GM19452 (cell line): ENCODE results near the gene ZNF672.

Source experiments
- ATAC-seq: cut with Tn5 transposase; IDR thresholded peaks from one replicate; pipeline ENCODE4 v1.9.1; 2021; ENCODE audit not compliant: unreplicated experiment

The ZNF672 gene

DNA sequence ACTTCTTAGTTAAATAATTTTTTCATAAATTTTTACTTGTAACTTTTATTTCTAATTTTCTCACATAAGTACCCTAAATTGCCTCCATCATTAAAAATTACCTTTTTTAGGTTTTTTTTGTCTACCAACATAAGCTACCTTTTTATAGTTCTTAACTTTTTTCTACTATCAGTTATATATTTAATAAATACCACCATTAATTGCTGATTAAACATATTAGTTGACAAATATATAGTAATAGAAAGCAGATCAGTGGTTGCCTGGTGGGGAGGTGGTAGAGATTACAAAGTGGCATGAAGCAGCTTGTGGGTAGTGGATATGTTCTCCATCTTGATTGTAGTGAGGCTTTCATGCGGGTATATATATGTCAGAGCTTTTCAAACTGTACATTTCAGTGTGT lies 6.2 kb upstream of the ZNF672 start:
- no peak for ATAC-seq

DNA sequence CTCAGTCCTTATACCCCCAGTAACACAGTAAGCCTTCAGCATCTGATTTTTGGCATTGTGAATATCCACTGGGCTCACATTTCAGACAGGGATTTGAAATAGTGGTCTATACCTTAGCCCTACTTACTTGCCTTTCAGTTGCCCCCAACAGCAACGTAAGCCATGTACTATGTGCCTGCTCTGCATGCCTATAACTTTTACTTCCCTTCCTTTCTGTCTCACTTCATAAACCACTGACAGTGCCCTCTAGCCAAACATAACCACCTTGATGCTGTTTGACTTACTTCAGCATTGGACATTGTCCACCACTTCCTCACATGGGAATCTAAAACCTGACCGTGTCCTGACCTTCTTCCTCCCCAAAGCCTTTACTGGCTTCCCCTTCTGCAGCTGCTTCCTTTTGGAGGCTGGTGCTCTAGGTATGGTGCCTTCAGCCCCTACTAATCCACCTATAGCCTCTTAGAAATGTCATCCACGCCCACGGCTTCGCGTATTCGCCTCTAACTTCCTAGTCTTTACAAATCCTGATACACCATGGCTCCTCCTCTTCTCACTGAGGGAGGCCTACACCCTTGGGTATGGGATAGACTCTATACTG lies 3.6 kb upstream of the ZNF672 start:
- no peak for ATAC-seq

DNA sequence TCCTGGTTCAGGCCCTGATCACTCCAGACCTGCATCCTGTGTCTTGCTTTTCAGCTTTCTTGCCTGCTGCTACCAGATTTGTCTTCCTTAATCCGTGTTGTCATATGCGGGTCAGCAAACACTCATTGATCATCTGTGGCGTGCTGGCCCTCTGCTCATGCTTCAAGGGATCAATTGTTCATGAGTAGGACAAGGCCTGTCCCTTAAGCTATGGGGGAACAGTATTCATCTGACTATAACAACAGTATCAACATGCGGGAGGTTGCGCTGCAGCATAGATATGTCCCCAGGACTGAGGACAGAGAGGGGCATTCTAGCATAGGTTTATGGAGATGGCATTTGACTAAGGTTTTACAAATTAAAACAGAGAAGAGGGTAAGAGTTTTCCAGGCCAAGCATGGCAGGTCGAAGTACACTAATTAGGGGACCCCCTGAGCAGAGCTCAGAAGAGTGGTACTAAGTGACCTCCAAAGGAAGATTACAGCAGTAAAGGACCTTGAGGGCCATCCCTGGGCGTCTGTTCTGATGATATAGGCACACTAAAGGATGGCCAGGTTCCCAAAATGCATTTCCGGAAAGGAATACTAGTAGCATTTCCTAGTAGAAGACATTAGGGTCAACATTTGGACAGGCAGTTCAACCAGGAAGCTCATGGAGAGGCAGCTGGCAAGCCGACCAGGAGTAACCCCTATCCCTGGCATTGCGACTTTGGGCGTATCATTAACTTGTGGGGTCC lies 811 bp upstream of the ZNF672 start:
- ATAC-seq = no peak

DNA sequence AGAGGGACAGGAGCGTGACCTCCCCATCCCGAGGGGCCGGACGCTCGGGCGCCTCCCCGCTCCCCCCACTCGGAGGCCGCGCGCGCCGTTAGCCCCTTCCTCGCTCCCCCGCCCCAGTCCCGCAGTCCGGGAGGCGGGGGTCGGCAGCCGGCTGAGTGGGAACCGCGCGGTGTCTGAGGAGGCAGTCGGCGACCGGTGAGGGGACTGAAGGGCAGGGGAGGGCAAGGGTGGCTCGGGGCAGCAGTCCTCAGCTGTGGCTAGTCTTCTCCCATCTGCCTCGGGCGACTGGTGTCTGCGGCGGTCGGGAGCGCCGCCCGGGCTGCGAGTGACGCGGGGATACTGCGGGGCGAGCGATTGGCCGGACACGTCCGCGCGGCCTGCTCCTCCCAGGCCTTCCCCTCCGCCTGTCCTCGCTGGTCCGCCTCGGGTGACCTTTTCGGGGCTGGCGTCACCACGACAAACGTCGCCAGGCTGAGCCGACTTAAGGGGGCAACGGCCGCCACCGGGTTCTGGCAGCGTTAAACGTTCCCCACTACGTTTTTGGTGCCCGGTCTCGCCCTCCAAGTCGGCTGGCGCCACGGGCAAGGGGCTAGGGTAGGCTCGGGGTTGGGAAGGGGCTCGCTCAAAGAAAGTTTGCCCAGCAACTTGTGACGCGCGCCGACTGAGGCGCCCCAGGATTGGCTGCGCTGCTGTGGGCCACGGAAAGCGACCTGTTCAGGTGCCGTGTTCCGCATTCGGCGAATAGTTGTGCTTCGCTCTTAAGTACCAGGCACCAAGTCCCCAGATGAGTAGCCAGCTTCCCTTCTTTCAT lies 538 bp downstream of the ZNF672 start:
- peak; percentile 62 for ATAC-seq

DNA sequence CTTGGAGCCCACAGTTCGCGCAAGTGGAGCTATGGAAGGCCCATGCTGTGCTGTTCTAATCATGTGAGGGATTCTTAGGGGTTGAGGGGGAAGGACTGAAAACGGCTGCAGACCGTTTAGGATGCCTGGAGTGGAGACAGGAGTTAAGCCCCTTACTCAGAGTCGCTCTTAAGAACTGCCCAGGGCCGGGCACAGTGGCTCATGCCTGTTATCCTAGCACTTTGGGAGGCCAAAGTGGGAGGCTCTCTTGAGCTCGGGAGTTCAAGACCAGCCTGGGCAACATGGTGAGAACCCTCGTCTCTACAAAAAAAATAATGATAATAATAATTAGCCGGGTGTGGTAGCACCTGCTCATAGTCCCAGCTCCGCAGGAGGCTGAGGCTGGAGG lies 1.1 kb downstream of the ZNF672 start:
- no peak for ATAC-seq

DNA sequence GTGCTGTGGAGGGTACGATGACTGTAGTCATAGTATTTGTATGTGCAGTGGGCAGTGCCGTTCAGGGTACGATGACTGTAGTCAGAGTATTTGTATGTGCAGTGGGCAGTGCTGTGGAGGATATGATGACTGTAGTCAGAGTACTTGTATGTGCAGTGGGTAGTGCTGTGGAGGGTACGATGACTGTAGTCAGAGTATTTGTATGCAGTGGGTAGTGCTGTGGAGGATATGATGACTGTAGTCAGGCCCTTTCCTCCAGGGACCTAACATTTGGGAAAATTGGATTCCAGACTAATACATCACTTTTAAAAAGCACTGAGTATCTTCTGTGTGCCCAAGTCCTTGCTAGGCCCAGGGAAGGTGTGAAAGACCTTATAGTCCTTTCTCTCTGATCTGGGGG lies 2.9 kb downstream of the ZNF672 start:
- no peak for ATAC-seq

DNA sequence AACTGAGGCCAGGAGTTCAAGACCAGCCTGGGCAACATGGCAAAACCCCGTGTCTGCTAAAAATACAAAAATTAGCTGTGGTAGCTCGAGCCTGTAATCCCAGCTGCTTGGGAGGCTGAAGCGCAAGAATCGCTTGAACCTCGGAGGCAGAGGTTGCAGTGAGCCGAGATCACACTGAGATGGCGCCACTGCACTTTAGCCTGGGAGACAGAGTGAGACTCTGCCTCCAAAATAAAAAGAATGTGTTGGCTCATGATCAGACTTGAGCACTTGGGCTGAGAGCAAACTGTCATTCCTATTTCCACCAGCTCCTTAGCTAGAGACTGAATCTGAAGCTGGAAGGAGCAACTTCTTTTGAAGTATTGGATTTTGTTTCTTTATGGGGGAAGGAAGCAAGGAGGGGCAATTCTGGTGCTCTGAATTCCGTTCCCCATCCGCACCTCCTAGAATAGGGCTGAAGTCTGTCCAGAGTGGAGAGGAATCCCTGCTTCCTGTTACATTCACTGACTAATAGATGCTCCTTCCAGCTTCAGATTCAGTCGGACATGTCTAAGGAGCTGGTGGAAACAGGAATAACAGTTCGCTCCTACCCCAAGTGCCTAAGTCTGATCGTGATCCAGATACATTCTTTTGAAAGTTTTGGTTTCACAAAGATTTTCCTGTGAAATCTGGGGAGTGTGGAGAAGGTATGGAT lies 3.8 kb downstream of the ZNF672 start:
- no peak for ATAC-seq

DNA sequence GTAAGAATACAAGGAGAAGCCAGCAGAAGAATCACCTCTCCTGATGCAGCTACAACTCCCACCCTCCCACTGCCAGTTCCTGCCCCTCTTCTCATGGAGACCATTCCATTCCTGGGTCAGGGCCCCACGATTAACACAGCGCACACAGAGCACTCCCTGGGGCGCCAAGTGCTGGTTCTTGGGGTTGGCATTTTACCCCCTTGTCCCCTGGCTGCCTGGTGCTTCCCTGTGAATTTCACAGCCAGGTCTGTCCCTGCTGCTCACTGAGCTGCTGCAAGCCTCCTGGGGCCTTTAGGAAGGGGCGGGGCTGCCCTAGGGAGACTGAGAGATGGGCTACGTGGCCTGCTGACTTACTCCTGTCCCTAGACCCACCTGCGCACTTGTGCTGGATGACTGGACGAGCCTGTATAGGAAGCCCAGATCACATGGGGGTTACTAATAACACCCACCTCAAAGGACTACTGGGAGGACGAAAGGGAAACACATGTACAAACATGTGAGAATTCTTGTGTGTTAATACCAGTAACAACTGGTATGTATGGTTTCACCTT lies 4.8 kb downstream of the ZNF672 start:
- peak; percentile 26 for ATAC-seq

DNA sequence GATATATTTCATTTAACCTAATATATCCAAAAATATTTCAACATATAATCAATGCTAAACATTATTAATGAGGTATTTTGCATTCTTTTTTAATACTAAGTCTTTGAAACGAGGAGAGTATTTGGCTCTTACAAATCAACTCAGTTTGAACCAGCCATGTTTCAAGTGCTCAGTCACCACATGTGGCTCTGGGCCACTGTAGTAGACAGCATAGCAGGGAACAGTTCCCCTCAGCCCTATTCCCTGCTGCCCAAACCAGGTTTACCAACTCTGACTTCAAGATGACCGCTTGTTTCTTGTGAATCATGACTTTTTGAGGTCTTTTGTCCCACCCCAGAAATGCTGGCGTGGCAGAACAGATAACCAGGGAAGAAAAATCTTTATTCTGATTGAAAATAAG lies 5.7 kb downstream of the ZNF672 start:
- no peak for ATAC-seq

DNA sequence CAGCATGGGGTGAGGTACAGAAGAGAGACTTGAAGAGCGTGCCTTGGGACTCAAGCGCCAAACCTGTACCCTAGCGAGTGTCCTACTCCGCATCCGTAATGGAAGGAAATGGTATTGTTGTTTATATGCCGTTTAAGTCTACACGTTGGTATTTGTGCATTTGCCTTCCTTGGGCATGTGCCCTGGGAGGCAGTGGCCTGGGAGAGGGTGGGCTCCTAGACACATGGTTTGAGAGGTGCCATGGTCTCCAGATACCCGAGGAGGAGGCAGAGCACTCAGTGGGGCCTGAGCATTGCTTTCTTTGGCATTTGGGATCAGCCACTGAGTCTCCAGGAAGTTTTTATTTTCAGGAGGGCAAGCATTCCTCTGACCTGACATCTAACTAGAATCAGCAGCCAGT lies 6.5 kb downstream of the ZNF672 start:
- no peak for ATAC-seq

DNA sequence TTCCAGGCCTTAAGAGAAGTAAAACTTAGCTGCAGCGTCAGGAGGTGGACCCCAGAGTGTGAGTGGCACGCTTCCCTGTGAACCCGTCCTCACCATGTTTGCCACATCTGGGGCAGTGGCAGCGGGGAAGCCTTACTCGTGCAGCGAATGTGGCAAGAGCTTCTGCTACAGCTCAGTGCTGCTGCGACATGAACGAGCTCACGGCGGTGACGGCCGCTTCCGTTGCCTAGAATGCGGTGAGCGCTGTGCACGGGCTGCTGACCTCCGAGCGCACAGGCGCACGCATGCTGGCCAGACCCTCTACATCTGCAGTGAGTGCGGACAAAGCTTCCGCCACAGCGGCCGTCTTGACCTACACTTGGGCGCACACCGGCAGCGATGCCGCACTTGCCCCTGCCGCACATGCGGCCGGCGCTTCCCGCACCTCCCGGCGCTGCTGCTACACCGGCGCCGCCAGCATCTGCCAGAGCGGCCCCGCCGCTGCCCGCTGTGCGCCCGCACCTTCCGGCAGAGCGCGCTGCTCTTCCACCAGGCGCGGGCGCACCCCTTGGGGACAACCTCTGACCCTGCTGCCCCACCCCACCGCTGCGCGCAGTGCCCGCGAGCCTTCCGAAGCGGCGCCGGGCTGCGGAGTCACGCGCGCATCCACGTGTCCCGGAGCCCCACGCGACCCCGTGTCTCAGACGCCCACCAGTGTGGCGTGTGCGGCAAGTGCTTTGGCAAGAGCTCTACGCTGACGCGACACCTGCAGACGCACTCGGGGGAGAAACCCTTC lies 9.3 kb downstream of the ZNF672 start:
- no peak for ATAC-seq

DNA sequence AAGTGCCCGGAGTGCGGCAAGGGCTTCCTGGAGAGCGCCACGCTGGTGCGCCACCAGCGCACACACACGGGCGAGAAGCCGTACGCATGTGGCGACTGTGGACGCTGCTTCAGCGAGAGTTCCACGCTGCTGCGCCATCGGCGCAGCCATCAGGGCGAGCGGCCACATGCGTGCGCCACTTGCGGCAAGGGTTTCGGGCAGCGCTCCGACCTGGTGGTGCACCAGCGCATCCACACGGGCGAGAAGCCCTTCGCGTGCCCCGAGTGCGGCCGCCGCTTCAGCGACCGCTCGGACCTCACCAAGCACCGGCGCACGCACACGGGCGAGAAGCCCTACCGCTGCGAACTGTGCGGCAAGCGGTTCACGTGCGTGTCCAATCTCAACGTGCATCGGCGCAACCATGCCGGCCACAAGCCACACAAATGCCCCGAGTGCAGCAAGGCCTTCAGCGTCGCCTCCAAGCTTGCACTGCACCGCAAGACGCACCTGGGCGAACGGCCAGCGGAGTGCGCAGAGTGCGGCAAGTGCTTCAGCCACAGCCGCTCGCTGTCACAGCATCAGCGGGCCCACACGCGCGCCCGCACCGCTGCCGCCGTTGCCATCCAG lies 10.0 kb downstream of the ZNF672 start:
- ATAC-seq = no peak

DNA sequence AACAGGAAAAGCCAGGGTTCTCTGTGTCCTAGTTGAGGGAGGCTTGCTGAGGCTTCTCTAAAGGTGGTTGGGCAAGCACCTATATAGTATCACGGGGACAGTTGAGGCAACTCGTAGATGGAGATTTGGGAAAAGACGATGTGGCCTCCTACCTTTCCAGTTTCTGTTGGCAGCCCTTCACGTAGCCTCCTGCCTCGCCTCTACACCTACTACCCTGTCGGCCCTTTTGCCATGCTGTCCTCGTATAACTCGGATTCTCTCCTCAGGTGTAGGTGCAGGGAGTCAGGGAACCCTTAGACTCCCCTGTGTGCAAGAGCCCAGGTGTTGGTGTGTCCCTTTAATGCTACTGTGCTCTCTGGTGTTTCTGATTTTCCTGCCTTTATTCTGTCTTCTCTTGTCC lies 10.6 kb downstream of the ZNF672 start:
- ATAC-seq = no peak

DNA sequence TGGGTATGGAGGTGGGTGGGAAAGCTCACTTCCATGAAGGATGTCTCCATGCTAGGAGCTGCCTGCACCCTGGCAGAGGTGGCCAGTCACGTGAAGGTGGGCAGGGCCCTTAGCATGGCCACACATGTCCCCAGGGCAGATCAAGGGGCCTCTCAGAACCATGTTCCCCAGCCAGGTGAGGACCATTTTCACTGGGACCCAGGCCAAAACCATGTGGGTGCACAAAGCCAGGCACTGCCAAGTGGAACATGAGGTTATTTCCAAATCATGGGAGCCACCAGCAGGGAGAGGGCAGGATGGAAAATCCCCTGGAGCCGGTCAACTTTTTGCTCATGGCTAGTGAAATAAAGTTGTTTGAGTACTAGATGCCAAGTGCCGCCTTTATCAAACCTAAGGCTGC lies 11.1 kb downstream of the ZNF672 start:
- no peak for ATAC-seq

DNA sequence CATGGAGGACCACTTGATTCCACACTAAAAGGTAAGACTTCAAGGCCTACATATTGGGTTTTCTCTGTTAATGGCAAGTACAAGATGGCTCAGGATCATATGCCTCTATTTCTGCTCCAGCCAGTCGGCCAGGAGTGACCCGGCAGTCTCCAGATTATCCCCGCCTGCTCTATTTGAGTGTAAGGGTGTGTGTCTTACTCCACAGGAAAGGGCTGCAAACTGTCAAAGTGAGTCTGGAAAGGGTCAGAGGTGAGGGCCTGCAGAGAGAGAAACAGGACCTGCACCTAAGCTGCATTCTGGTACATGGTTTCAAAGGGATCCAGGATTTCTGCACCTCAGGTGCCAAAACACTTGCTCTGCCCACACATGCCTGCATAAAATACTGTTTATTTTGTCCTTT lies 11.6 kb downstream of the ZNF672 start:
- ATAC-seq = no peak

DNA sequence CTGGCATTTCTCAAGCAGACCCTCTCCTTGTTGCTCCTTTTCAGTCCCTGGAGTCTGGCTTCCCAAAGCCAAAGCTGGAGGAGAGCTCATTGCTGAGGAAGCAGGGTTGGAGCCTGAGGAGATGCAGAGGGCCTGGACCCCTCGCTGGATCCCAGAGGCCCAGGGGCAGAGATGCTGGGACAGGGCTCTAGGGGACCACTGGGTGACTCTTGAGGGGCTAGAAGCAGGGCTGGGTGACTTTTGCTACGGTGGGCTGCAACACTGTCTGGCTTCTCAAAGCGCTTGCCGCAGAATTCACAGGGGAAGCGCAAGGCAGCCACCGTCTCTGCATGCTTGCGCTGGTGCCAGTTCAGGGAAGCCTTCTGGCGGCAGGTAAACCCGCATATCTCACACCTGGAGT lies 12.1 kb downstream of the ZNF672 start:
- no peak for ATAC-seq

DNA sequence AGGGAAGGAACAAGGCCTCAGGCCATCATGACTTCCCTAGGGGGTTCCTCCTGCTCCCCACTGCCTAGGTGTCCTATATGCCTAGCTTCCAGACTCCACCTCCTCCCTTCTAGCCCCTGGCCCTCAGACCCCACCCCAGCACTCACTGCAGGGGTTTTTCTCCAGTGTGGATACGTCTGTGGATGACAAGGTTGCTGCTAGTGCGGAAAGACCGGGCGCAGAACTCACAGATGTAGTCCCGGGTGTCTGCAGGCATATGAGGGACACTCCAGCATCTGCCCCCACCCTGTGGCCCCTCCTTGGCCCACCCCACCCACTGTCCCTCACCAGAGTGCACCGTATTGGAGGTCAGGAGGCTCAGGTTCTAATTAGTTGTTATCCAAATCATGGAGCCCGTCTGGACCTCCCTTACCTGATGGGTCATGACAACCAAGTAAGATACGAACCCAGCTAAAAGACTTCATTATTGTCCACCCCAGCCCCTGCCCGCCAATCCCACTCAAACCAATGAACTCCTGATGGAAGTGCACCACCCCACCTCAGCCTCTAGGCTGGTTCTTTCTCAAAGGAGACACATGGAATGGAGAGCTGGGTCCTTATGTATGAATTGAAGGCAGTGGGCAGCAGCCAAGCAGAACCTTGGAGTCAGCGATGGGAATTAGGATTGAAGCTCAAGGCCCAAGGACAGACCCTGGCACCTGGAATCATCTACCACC lies 12.7 kb downstream of the ZNF672 start:
- no peak for ATAC-seq

DNA sequence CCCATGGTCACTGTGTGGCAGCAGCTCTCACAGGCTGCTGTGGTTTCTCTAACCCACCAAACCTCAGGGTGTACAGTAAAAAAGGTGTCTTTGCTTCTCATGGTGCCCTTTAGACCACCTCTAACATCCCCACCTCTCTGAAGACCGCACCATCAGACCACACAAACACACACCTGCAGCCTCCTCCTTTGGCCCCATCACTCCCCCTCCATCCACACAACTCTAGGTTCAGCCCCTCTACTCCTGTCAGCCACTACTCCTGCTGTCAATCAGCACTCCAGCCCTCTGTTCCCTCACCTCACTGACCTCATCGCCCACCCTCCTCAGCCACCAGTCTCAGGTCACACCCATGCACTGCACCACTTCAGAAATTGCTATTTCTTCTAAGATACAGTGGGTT lies 13.4 kb downstream of the ZNF672 start:
- no peak for ATAC-seq
